Neuronal stem cell (in vitro differentiated cells): ENCODE results near the gene PPARD.
"Not testable (repeated sequence)": the region's sequence is repeated elsewhere in the genome, so short reads cannot be mapped to it uniquely, and the experiment has no call there.

ENCODE experiments used
- DNase-seq: peaks from one replicate; pipeline ENCODE4 v3.0.0-alpha.2; 2013; ENCODE audit warnings: low spot score
- H2AFZ ChIP-seq: one replicate; pipeline ENCODE4 v1.6.1; 2013; ENCODE audit warnings: mild to moderate bottlenecking, low read length, inconsistent platforms
- H2AK5ac ChIP-seq: 2 replicates; pipeline ENCODE4 v1.6.1; 2013; ENCODE audit warnings: low read depth, mild to moderate bottlenecking, inconsistent platforms, low read length, moderate library complexity, mixed read lengths
- H2BK120ac ChIP-seq: 2 replicates; pipeline ENCODE4 v1.6.1; 2013; ENCODE audit warnings: low read depth, mild to moderate bottlenecking, inconsistent platforms, low read length, moderate library complexity, mixed read lengths
- H2BK12ac ChIP-seq: one replicate; pipeline ENCODE4 v1.6.1; 2013; ENCODE audit warnings: low read length, inconsistent platforms
- H2BK15ac ChIP-seq: 2 replicates; pipeline ENCODE4 v1.6.1; 2013; ENCODE audit warnings: mild to moderate bottlenecking, low read length, inconsistent platforms, mixed read lengths
- H2BK5ac ChIP-seq: one replicate; pipeline ENCODE4 v1.6.1; 2013; ENCODE audit warnings: inconsistent platforms, mild to moderate bottlenecking, low read length, moderate library complexity
- H3K14ac ChIP-seq: one replicate; pipeline ENCODE4 v1.6.1; 2013; ENCODE audit warnings: low read length, inconsistent platforms
- H3K18ac ChIP-seq: 2 replicates; pipeline ENCODE4 v1.6.1; 2013; ENCODE audit warnings: low read length, inconsistent platforms
- H3K23ac ChIP-seq: 2 replicates; pipeline ENCODE4 v1.6.1; 2013; ENCODE audit warnings: low read depth, mild to moderate bottlenecking, mixed read lengths, low read length, inconsistent platforms; ENCODE audit not compliant: poor library complexity
- H3K27ac ChIP-seq: replicated peaks from 3 replicates; pipeline ENCODE4 v1.5.1; 2013; ENCODE audit warnings: low read length, inconsistent platforms
- H3K27me3 ChIP-seq, 3 experiments: 2 replicates each; pipeline ENCODE4 v1.6.1; 2013; ENCODE audit warnings: low read length in 3 of 3, mild to moderate bottlenecking in 2 of 3, inconsistent platforms in 1 of 3, low read depth in 1 of 3, mixed read lengths in 1 of 3, moderate library complexity in 1 of 3; ENCODE audit not compliant: control insufficient read depth in 3 of 3, insufficient read depth in 3 of 3
- H3K36me3 ChIP-seq, 2 donors: replicated peaks in 1 of 2; 2 replicates each; pipeline ENCODE4 v1.6.1; 2013; ENCODE audit warnings: low read length in 2 of 2; ENCODE audit not compliant: control insufficient read depth in 2 of 2, insufficient read depth in 2 of 2
- H3K4ac ChIP-seq: 2 replicates; pipeline ENCODE4 v1.6.1; 2013; ENCODE audit warnings: inconsistent platforms, mild to moderate bottlenecking, low read length, moderate library complexity
- H3K4me1 ChIP-seq, 2 donors: 1 replicate in 1 of 2; 2 replicates in 1 of 2; pipeline ENCODE4 v1.6.1; 2013; ENCODE audit warnings: low read length in 2 of 2, low read depth in 1 of 2; ENCODE audit not compliant: control insufficient read depth in 2 of 2, insufficient read depth in 1 of 2
- H3K4me2 ChIP-seq: one replicate; pipeline ENCODE4 v1.6.1; 2013; ENCODE audit warnings: mild to moderate bottlenecking, low read length, inconsistent platforms; ENCODE audit not compliant: insufficient read depth, poor library complexity, severe bottlenecking
- H3K4me3 ChIP-seq, 2 donors: 2 replicates each; pipeline ENCODE4 v1.5.1; 2013; ENCODE audit warnings: low read length in 2 of 2, mild to moderate bottlenecking in 2 of 2, inconsistent platforms in 1 of 2, moderate library complexity in 1 of 2
- H3K79me1 ChIP-seq: one replicate; pipeline ENCODE4 v1.6.1; 2013; ENCODE audit warnings: low read depth, mild to moderate bottlenecking, inconsistent platforms, low read length, moderate library complexity
- H3K9ac ChIP-seq: one replicate; pipeline ENCODE4 v1.6.1; 2013; ENCODE audit warnings: mild to moderate bottlenecking, low read depth, low read length, inconsistent platforms; ENCODE audit not compliant: poor library complexity
- H3K9me3 ChIP-seq, 2 donors: replicated peaks in 1 of 2; 2 replicates each; pipeline versions ENCODE3 to v1.6.1; 2013; ENCODE audit warnings: low read length in 2 of 2, mild to moderate bottlenecking in 2 of 2, inconsistent platforms in 1 of 2, low read depth in 1 of 2, mixed read lengths in 1 of 2, moderate library complexity in 1 of 2; ENCODE audit not compliant: control insufficient read depth in 2 of 2, insufficient read depth in 1 of 2
- H4K8ac ChIP-seq: one replicate; pipeline ENCODE4 v1.6.1; 2013; ENCODE audit warnings: low read depth, mild to moderate bottlenecking, inconsistent platforms, low read length, moderate library complexity
- H4K91ac ChIP-seq: one replicate; pipeline ENCODE4 v1.6.1; 2013; ENCODE audit warnings: low read length, low read depth, mild to moderate bottlenecking, inconsistent platforms; ENCODE audit not compliant: poor library complexity
- WGBS, 2 donors: extraction: QIAGEN DNeasy Blood & Tissue Kit; methylation state at CpG; one replicate each; pipeline ENCODE4 v1.1.7; 2013; ENCODE audit warnings: missing lambda C conversion rate in 2 of 2, mixed read lengths in 1 of 2; ENCODE audit not compliant: insufficient read length in 2 of 2, insufficient replicate concordance in 1 of 2; ENCODE audit errors: extremely low coverage in 2 of 2; 5-methylcytosine and 5-hydroxymethylcytosine counted together

PPARD gene

DNA sequence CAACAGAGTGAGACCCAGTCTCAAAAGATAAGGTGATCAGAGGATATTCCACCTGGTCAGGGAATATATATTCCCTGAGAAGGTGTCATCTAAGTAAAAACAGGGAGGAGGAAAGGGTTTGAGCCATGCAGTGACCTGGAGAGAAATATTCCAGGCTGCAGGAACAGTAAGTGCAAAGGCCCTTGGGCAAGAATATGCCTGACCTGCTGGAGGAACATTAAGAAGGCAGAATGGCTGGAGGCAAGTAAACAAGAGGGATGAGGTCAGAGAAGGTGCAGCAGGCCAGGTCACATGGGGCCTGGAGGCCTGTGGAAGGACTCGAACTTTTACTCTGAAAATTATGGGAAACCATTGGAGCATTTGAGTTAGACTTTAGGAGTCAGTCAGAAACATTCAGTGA lies 38.1 kb upstream of the PPARD start:
- no peak overlapping the region for H3K4ac ChIP-seq
- H3K79me1 ChIP-seq, result no peaks in the 10 kb centered on the region
- no peak overlapping the region for H4K8ac ChIP-seq
- H2BK15ac ChIP-seq, result no peak overlapping the region
- no peak overlapping the region for H3K4me2 ChIP-seq
- H2AFZ ChIP-seq, result no peak overlapping the region
- H3K27me3 ChIP-seq, result no peaks in the 10 kb centered on the region
- H3K36me3 ChIP-seq, result no peaks in the 10 kb centered on the region
- H3K9ac ChIP-seq, result no peak overlapping the region
- no peak overlapping the region for H3K23ac ChIP-seq
- H2BK5ac ChIP-seq, result no peak overlapping the region
- no peak overlapping the region for H2BK12ac ChIP-seq
- H2AK5ac ChIP-seq, result no peak overlapping the region
- H3K4me1 ChIP-seq, result peaks cover 2 to 8% of the 10 kb centered on the region in 2 donors
- WGBS, 2 donors, result no CpG with 5 or more reads among the region's 1 CpG
- no peak overlapping the region for H4K91ac ChIP-seq
- H3K9me3 ChIP-seq, result no peaks in the 10 kb centered on the region
- H3K14ac ChIP-seq, result no peak overlapping the region
- no peak overlapping the region for H3K4me3 ChIP-seq
- DNase-seq, result no peak
- H2BK120ac ChIP-seq, result no peak overlapping the region
- no peak overlapping the region for H3K18ac ChIP-seq
- H3K27ac ChIP-seq, result no peak overlapping the region

- Histone ChIP-seq H3K9me3 (no peaks in the 10 kb centered on the region), H3K23ac (no peak overlapping the region), H3K18ac (no peak overlapping the region), H3K79me1 (no peaks in the 10 kb centered on the region), H3K36me3 (no peaks in the 10 kb centered on the region), H3K4me3 (no peak overlapping the region), H2BK5ac (no peak overlapping the region), H3K4ac (no peak overlapping the region), H2AK5ac (no peak overlapping the region), H4K91ac (no peak overlapping the region), H3K27me3 (peaks cover 0 to under 1% (median 0%) of the 10 kb centered on the region in 3 experiments), H2BK120ac (no peak overlapping the region), H2AFZ (no peak overlapping the region), H3K4me2 (no peak overlapping the region), H3K4me1 (peaks cover 4 to 8% of the 10 kb centered on the region in 2 donors), H3K14ac (no peak overlapping the region), H2BK12ac (no peak overlapping the region), H2BK15ac (no peak overlapping the region), H3K27ac (no peak overlapping the region), H3K9ac (no peak overlapping the region), H4K8ac (no peak overlapping the region)
- WGBS, 2 donors, result no CpG with 5 or more reads among the region's 8 CpGs
- DNase-seq, result no peak
Measured at GRCh38 chr6:35305117-35305516, 37.2 kb upstream of the PPARD start.

- H3K27me3 ChIP-seq, result peaks cover 0 to 17% (median 0%) of the 10 kb centered on the region in 3 experiments
- not testable (repeated sequence) for H3K18ac ChIP-seq, DNase-seq, H3K79me1 ChIP-seq, H3K9me3 ChIP-seq, H3K4ac ChIP-seq, H3K23ac ChIP-seq, H4K91ac ChIP-seq, H3K14ac ChIP-seq, H3K27ac ChIP-seq, H2BK120ac ChIP-seq, H3K36me3 ChIP-seq, H3K4me3 ChIP-seq, H2AK5ac ChIP-seq, H2AFZ ChIP-seq, H3K9ac ChIP-seq, H2BK12ac ChIP-seq, H2BK5ac ChIP-seq, H4K8ac ChIP-seq, H3K4me2 ChIP-seq, H2BK15ac ChIP-seq, H3K4me1 ChIP-seq
- WGBS, 2 donors, result no CpG with 5 or more reads among the region's 15 CpGs
Measured at GRCh38 chr6:35307138-35307537, 35.2 kb upstream of the PPARD start.

- not testable (repeated sequence) for H3K4me1 ChIP-seq, H2BK120ac ChIP-seq, H3K27ac ChIP-seq, H3K79me1 ChIP-seq, H3K18ac ChIP-seq, H2BK5ac ChIP-seq, H4K91ac ChIP-seq, H2BK15ac ChIP-seq, H2AFZ ChIP-seq, H3K36me3 ChIP-seq, H4K8ac ChIP-seq, H3K4ac ChIP-seq, H2BK12ac ChIP-seq, H3K14ac ChIP-seq, H3K23ac ChIP-seq, H2AK5ac ChIP-seq, DNase-seq, H3K4me2 ChIP-seq, H3K9ac ChIP-seq, H3K4me3 ChIP-seq, H3K9me3 ChIP-seq
- H3K27me3 ChIP-seq, result peaks cover 0 to 17% (median 0%) of the 10 kb centered on the region in 3 experiments
- no CpG with 5 or more reads among the region's 2 CpGs for WGBS, 2 donors
Measured at GRCh38 chr6:35308543-35308942, 33.8 kb upstream of the PPARD start.
